IMR-90 (cell line): Measurements from ENCODE around the gene CWF19L1. TPM values are rescaled to one million over a fixed set of nuclear protein-coding genes. Genes with fewer than 3 reads are reported as not detected.

ENCODE experiments used
- ATAC-seq: fragments of 200-7000 bp; cut with Tn5 transposase; 2 replicates; pipeline ENCODE4 v1.9.1; 2020; ENCODE audit warnings: low read depth, mild to moderate bottlenecking, moderate library complexity
- BruUV-seq: library from RNA; stranded (reverse); fragments of 400-500 nt; replicated peaks from 2 replicates; lab custom pipeline; 2021; lab: Mats Ljungman, UMichigan
- CTCF ChIA-PET: fragments of 300-600 bp; formaldehyde crosslinking; extraction: SDS; loops from one replicate; lab custom pipeline; 2021; ENCODE audit warnings: antibody characterized with exemption; lab: Yijun Ruan, JAX
- POLR2A ChIA-PET: fragments of 300-600 bp; sonication (Branson Sonifier 250); formaldehyde crosslinking; loops from one replicate; lab custom pipeline; 2022; ENCODE audit warnings: antibody characterized with exemption; ENCODE audit not compliant: unreplicated experiment; lab: Charles Lee
- DNase-seq: peaks from one replicate; pipeline ENCODE4 v3.0.0; 2013
- H2AFZ ChIP-seq: replicated peaks from 2 replicates; pipeline ENCODE3; 2013; ENCODE audit warnings: low read length, mild to moderate bottlenecking; ENCODE audit not compliant: poor library complexity
- H2AK5ac ChIP-seq: 2 replicates; pipeline ENCODE4 v1.6.1; 2013; ENCODE audit warnings: low read depth, low read length, inconsistent platforms
- H2AK9ac ChIP-seq: replicated peaks from 2 replicates; pipeline ENCODE3; 2013; ENCODE audit warnings: mild to moderate bottlenecking, low read depth, low read length, moderate library complexity; ENCODE audit not compliant: poor library complexity
- H2BK120ac ChIP-seq: 2 replicates; pipeline ENCODE4 v1.6.1; 2013; ENCODE audit warnings: low read depth, low read length, inconsistent platforms
- H2BK15ac ChIP-seq: 3 replicates; pipeline ENCODE4 v1.6.1; 2013; ENCODE audit warnings: low read depth, low read length, inconsistent platforms
- H2BK20ac ChIP-seq: 2 replicates; pipeline ENCODE4 v1.6.1; 2013; ENCODE audit warnings: low read depth, mild to moderate bottlenecking, inconsistent platforms, low read length, moderate library complexity
- H2BK5ac ChIP-seq: 2 replicates; pipeline ENCODE4 v1.6.1; 2013; ENCODE audit warnings: mild to moderate bottlenecking, low read depth, low read length, inconsistent platforms; ENCODE audit not compliant: poor library complexity, severe bottlenecking
- H3K14ac ChIP-seq: replicated peaks from 2 replicates; pipeline ENCODE4 v1.6.1; 2013; ENCODE audit warnings: low read depth, low read length, inconsistent platforms
- H3K18ac ChIP-seq: 2 replicates; pipeline ENCODE4 v1.6.1; 2013; ENCODE audit warnings: low read depth, low read length, control low read depth
- H3K23ac ChIP-seq: 2 replicates; pipeline ENCODE4 v1.6.1; 2013; ENCODE audit warnings: low read depth, low read length, inconsistent platforms
- H3K27ac ChIP-seq: 2 replicates; pipeline ENCODE4 v1.5.1; 2013; ENCODE audit warnings: mild to moderate bottlenecking, control low read depth, low read length; ENCODE audit not compliant: insufficient read depth
- H3K27me3 ChIP-seq: 2 replicates; pipeline ENCODE4 v1.6.1; 2013; ENCODE audit warnings: low read length; ENCODE audit not compliant: control insufficient read depth, insufficient read depth
- H3K36me3 ChIP-seq: 2 replicates; pipeline ENCODE4 v1.6.1; 2013; ENCODE audit warnings: low read length, mixed read lengths; ENCODE audit not compliant: control insufficient read depth, insufficient read depth
- H3K4ac ChIP-seq: 2 replicates; pipeline ENCODE4 v1.6.1; 2013; ENCODE audit warnings: low read depth, low read length, inconsistent platforms
- H3K4me1 ChIP-seq: 2 replicates; pipeline ENCODE4 v1.6.1; 2013; ENCODE audit warnings: low read length, mixed read lengths; ENCODE audit not compliant: control insufficient read depth, insufficient read depth
- H3K4me2 ChIP-seq: 2 replicates; pipeline ENCODE4 v1.6.1; 2013; ENCODE audit warnings: low read depth, mild to moderate bottlenecking, control low read depth, low read length, moderate library complexity
- H3K4me3 ChIP-seq: 2 replicates; pipeline ENCODE4 v1.5.1; 2013; ENCODE audit warnings: low read depth, mild to moderate bottlenecking, control low read depth, low read length, moderate library complexity; ENCODE audit not compliant: insufficient read depth
- H3K56ac ChIP-seq: 2 replicates; pipeline ENCODE4 v1.6.1; 2013; ENCODE audit warnings: low read length, inconsistent platforms; ENCODE audit not compliant: insufficient read depth; ENCODE audit errors: extremely low read depth
- H3K79me1 ChIP-seq, 2 experiments: 2 replicates each; pipeline ENCODE4 v1.6.1; 2013; ENCODE audit warnings: low read length in 2 of 2, inconsistent platforms in 1 of 2, low read depth in 1 of 2
- H3K9ac ChIP-seq: 2 replicates; pipeline ENCODE4 v1.6.1; 2013; ENCODE audit warnings: low read depth, low read length, control low read depth
- H3K9me1 ChIP-seq: 2 replicates; pipeline ENCODE4 v1.6.1; 2013; ENCODE audit warnings: low read length, inconsistent platforms; ENCODE audit not compliant: insufficient read depth
- H3K9me3 ChIP-seq: 2 replicates; pipeline ENCODE4 v1.6.1; 2013; ENCODE audit warnings: low read length; ENCODE audit not compliant: control insufficient read depth, insufficient read depth
- H4K20me1 ChIP-seq: 2 replicates; pipeline ENCODE4 v1.6.1; 2013; ENCODE audit warnings: low read length, inconsistent platforms; ENCODE audit not compliant: insufficient read depth
- H4K5ac ChIP-seq: 2 replicates; pipeline ENCODE4 v1.6.1; 2013; ENCODE audit warnings: mild to moderate bottlenecking, low read depth, low read length, control low read depth
- H4K8ac ChIP-seq, 2 experiments: 2 replicates each; pipeline ENCODE4 v1.6.1; 2013; ENCODE audit warnings: low read depth in 2 of 2, low read length in 2 of 2, control low read depth in 1 of 2, inconsistent platforms in 1 of 2
- H4K91ac ChIP-seq: 2 replicates; pipeline ENCODE4 v1.6.1; 2013; ENCODE audit warnings: low read depth, low read length, inconsistent platforms; ENCODE audit not compliant: insufficient read depth
- CHD1 ChIP-seq: IDR thresholded peaks from 2 replicates; pipeline ENCODE4 v1.6.1; 2012; ENCODE audit warnings: low read depth, low read length, improper control_type of control experiment
- MAFK ChIP-seq: IDR thresholded peaks from 2 replicates; pipeline ENCODE4 v1.6.1; 2012; ENCODE audit warnings: low read depth, low read length, improper control_type of control experiment
- MAZ ChIP-seq: IDR thresholded peaks from 2 replicates; pipeline ENCODE4 v1.6.1; 2012; ENCODE audit warnings: low read depth, mild to moderate bottlenecking, low read length, improper control_type of control experiment, moderate library complexity, borderline replicate concordance
- MXI1 ChIP-seq: IDR thresholded peaks from 2 replicates; pipeline ENCODE4 v1.6.1; 2012; ENCODE audit warnings: low read depth, mild to moderate bottlenecking, low read length, moderate library complexity, borderline replicate concordance
- NFE2L2 ChIP-seq: fragments of 150-350 bp; IDR thresholded peaks from 2 replicates; pipeline ENCODE4 v1.6.1; 2016; ENCODE audit warnings: low read depth, mild to moderate bottlenecking, low read length
- POLR2A ChIP-seq: IDR thresholded peaks from 2 replicates; pipeline ENCODE4 v1.6.1; 2012; ENCODE audit warnings: mild to moderate bottlenecking, low read depth, low read length
- WGBS, 2 experiments: methylation state at CpG; one replicate each; pipeline versions ENCODE4 v1.1.5 to v1.1.7; 2013; ENCODE audit warnings: missing lambda C conversion rate in 2 of 2; ENCODE audit not compliant: insufficient read length in 1 of 2; ENCODE audit errors: extremely low coverage in 2 of 2; 5-methylcytosine and 5-hydroxymethylcytosine counted together
- dilution Hi-C: fragments of 300-500 bp; cut with HindIII; formaldehyde crosslinking; loops from one replicate; pipeline ENCODE4 v1.14.3; 2018; ENCODE audit warnings: low sequenced_read_pairs; ENCODE audit not compliant: unreplicated experiment
- in situ Hi-C: fragments of 300-500 bp; cut with MboI; formaldehyde crosslinking; loops from 3 replicates; pipeline ENCODE4 v1.14.3; 2019; ENCODE audit warnings: low sequenced_read_pairs, inconsistent platforms, mixed read lengths
- intact Hi-C: fragments of 100-400 bp; cut with micrococcal nuclease; formaldehyde crosslinking; loops from 2 replicates; pipeline ENCODE4 v1.10.0; 2022
- polyA plus RNA-seq, 3 experiments: library from polyadenylated mRNA; depleted of rRNA; stranded (reverse); fragments of >200 nt; gene quantifications; 2 replicates each; pipeline ENCODE4 v1.2.3, GENCODE V29; 2012; ENCODE audit warnings: low replicate concordance in 1 of 3
- total RNA-seq: library from RNA; depleted of rRNA; stranded (reverse); fragments of >200 nt; gene quantifications from 2 replicates; pipeline ENCODE4 v1.2.3, GENCODE V29; 2012
- TF ChIP-seq, protein P1 (sequence below): fragments of 150-350 bp; IDR thresholded peaks from 2 replicates; pipeline ENCODE4 v1.6.1; 2016; ENCODE audit warnings: low read depth, mild to moderate bottlenecking, low read length, moderate library complexity, borderline replicate concordance
- TF ChIP-seq, protein P2 (sequence below): fragments of 150-350 bp; IDR thresholded peaks from 2 replicates; pipeline ENCODE4 v1.6.1; 2017; ENCODE audit warnings: mild to moderate bottlenecking, antibody characterized with exemption, low read length, low read depth

CWF19L1 gene
- total and polyA plus RNA-seq, 2 of the 4 experiments (the other 2 are of a cell fraction), result 10.2 to 30.8 TPM

DNA sequence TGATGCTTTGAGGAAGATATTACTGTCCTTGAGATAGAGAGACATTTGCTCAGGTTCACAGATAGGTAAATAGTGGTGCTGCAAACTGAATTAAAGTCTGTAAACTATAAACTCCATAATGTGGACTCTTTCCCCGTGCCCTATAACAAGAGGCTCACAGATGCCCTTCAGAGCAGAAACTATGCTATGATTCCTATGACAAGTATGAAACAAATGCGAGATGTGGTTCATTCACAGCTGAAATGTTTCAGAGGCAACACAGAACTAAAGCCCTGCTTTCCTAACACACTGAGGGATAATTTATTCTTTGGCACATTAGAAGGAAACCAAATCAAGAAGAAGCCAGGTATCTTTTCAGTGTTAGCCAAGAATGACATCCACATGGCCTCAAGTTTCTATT lies 51.4 kb downstream of the CWF19L1 start:
- H4K8ac ChIP-seq, result no peak overlapping the region
- H3K4me1 ChIP-seq, result no peaks in the 10 kb centered on the region
- no peak overlapping the region for H2BK120ac ChIP-seq
- H3K79me1 ChIP-seq, result no peaks in the 10 kb centered on the region; a peak in 1 of 4 replicates
- no CpG with 5 or more reads among the region's 2 CpGs for WGBS, 2 experiments
- DNase-seq (no peak), ATAC-seq (peak; percentile 53; the same call in 1 of the 2 replicates)
- H2AK5ac ChIP-seq, result no peak overlapping the region
- no peak for TF ChIP-seq NFE2L2
- TF ChIP-seq, protein P1, sequence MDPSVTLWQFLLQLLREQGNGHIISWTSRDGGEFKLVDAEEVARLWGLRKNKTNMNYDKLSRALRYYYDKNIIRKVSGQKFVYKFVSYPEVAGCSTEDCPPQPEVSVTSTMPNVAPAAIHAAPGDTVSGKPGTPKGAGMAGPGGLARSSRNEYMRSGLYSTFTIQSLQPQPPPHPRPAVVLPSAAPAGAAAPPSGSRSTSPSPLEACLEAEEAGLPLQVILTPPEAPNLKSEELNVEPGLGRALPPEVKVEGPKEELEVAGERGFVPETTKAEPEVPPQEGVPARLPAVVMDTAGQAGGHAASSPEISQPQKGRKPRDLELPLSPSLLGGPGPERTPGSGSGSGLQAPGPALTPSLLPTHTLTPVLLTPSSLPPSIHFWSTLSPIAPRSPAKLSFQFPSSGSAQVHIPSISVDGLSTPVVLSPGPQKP, result no peak
- TF ChIP-seq MXI1, result no peak
- TF ChIP-seq MAFK, result no peak
- no peak for TF ChIP-seq CHD1
- TF ChIP-seq POLR2A, result no peak
- TF ChIP-seq MAZ, result no peak
- TF ChIP-seq, protein P2, sequence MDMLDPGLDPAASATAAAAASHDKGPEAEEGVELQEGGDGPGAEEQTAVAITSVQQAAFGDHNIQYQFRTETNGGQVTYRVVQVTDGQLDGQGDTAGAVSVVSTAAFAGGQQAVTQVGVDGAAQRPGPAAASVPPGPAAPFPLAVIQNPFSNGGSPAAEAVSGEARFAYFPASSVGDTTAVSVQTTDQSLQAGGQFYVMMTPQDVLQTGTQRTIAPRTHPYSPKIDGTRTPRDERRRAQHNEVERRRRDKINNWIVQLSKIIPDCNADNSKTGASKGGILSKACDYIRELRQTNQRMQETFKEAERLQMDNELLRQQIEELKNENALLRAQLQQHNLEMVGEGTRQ, result no peak
- no peak overlapping the region for H2AK9ac ChIP-seq
- no peak overlapping the region for H4K91ac ChIP-seq
- BruUV-seq, result no TSS peak
- H3K9ac ChIP-seq, result no peak overlapping the region
- POLR2A ChIA-PET, result no interaction called here
- intact Hi-C loops (no loop called here), in situ Hi-C loops (no loop called here), dilution Hi-C loops (no loop called here)
- H3K14ac ChIP-seq, result no peak overlapping the region
- no peak overlapping the region for H3K23ac ChIP-seq
- H3K18ac ChIP-seq, result no peak overlapping the region
- CTCF ChIA-PET, result no interaction called here
- no peak overlapping the region for H3K4me3 ChIP-seq
- no peak overlapping the region for H2AFZ ChIP-seq
- H4K5ac ChIP-seq, result no peak overlapping the region
- no peak overlapping the region for H2BK15ac ChIP-seq
- no peak overlapping the region for H3K4me2 ChIP-seq
- no peak overlapping the region for H3K27ac ChIP-seq
- no peak overlapping the region for H2BK5ac ChIP-seq
- no peaks in the 10 kb centered on the region for H3K27me3 ChIP-seq
- no peak overlapping the region for H2BK20ac ChIP-seq
- H3K9me1 ChIP-seq, result no peaks in the 10 kb centered on the region
- no peak overlapping the region for H3K4ac ChIP-seq
- no peaks in the 10 kb centered on the region for H3K9me3 ChIP-seq
- no peaks in the 10 kb centered on the region for H4K20me1 ChIP-seq
- peaks cover 18% of the 10 kb centered on the region for H3K36me3 ChIP-seq
- H3K56ac ChIP-seq, result no peak overlapping the region
